Sciatic nerve (tissue), 2 donors: ENCODE data around the gene ATXN7L1. TPM values are rescaled to one million over a fixed set of nuclear protein-coding genes. Genes with fewer than 3 reads are reported as not detected.
A peak's percentile ranks its signal among the peaks of the same experiment; 100 is the strongest.
"Not testable (repeated sequence)": the region's sequence is repeated elsewhere in the genome, so short reads cannot be mapped to it uniquely, and the experiment has no call there.

ENCODE experiments used
- ATAC-seq: fragments of 200-7000 bp; cut with Tn5 transposase; one replicate; pipeline ENCODE4 v1.9.1; 2020; ENCODE audit warnings: mild to moderate bottlenecking, moderate library complexity
- DNase-seq: peaks from one replicate; pipeline ENCODE4 v3.0.0-alpha.2; 2020; ENCODE audit warnings: low spot score
- intact Hi-C: fragments of 100-400 bp; cut with DNase I; formaldehyde crosslinking; loops from one replicate; pipeline ENCODE4 v1.14.2; 2022
- total RNA-seq: library from RNA; stranded (reverse); fragmentation: NEBNext Ultra II Directional; extraction: Animal tissue kit (Norgen Biotek cat#: 25700); gene quantifications from one replicate; pipeline ENCODE4 v1.2.1, GENCODE V29; 2021
- donor health status: DM: no; HTN: no; CAD: no.
- donor health status: DM: no; HTN: no; CAD: no.

ATXN7L1 gene
- total RNA-seq, 1 donor from 2014 or later = 22.3 TPM

- intact Hi-C loops = no loop called here
- no peak for ATAC-seq
- DNase-seq = no peak
Observed at GRCh38 chr7:105894131-105894530, 17.7 kb upstream of the ATXN7L1 start.

- DNase-seq = no peak
- intact Hi-C loops = no loop called here
- no peak for ATAC-seq
Observed at GRCh38 chr7:105892387-105892786, 16.0 kb upstream of the ATXN7L1 start.

GRCh38 chr7:105890290-105890997 lies 14.0 kb upstream of the ATXN7L1 start:
- no peak for ATAC-seq
- intact Hi-C loops = no loop called here
- no peak for DNase-seq

- intact Hi-C loops = no loop called here
- ATAC-seq (no peak), DNase-seq (no peak)
Observed at GRCh38 chr7:105887569-105888189, 11.3 kb upstream of the ATXN7L1 start.

GRCh38 chr7:105886776-105887175 lies 10.4 kb upstream of the ATXN7L1 start:
- intact Hi-C loops = no loop called here
- DNase-seq (no peak), ATAC-seq (no peak)

- no peak for DNase-seq
Observed at GRCh38 chr7:105885387-105886111, 9.2 kb upstream of the ATXN7L1 start.

GRCh38 chr7:105883179-105883578 lies 6.8 kb upstream of the ATXN7L1 start:
- DNase-seq, intact Hi-C loops, ATAC-seq: not testable (repeated sequence)

More at GRCh38 chr7:105885387-105886111, 9.2 kb upstream of the ATXN7L1 start:
- intact Hi-C loops = no loop called here
- ATAC-seq = no peak

GRCh38 chr7:105881439-105881838 lies 5.0 kb upstream of the ATXN7L1 start:
- no peak for ATAC-seq
- intact Hi-C loops = no loop called here
- DNase-seq = no peak

- no peak for DNase-seq
- ATAC-seq = no peak
Observed at GRCh38 chr7:105880571-105881330, 4.4 kb upstream of the ATXN7L1 start.

GRCh38 chr7:105879782-105880181 lies 3.4 kb upstream of the ATXN7L1 start:
- ATAC-seq (no peak), DNase-seq (no peak)
- intact Hi-C loops = no loop called here

More at GRCh38 chr7:105880571-105881330, 4.4 kb upstream of the ATXN7L1 start:
- intact Hi-C loops = no loop called here

- DNase-seq (no peak), ATAC-seq (no peak)
- intact Hi-C loops = no loop called here
Observed at GRCh38 chr7:105878746-105879605, 2.6 kb upstream of the ATXN7L1 start.

GRCh38 chr7:105877736-105878135 lies 1.3 kb upstream of the ATXN7L1 start:
- intact Hi-C loops = no loop called here
- DNase-seq (no peak), ATAC-seq (no peak)

GRCh38 chr7:105876964-105877601 lies 684 bp upstream of the ATXN7L1 start:
- ATAC-seq (peak; percentile 50), DNase-seq (peak; percentile 78)
- intact Hi-C loops = no loop called here

GRCh38 chr7:105875505-105875904 lies 894 bp downstream of the ATXN7L1 start:
- intact Hi-C loops = no loop called here
- no peak for DNase-seq
- no peak for ATAC-seq

GRCh38 chr7:105874055-105874454 lies 2.3 kb downstream of the ATXN7L1 start:
- ATAC-seq (no peak), DNase-seq (no peak)
- intact Hi-C loops = no loop called here

GRCh38 chr7:105872491-105872890 lies 3.9 kb downstream of the ATXN7L1 start:
- intact Hi-C loops = no loop called here
- no peak for DNase-seq
- ATAC-seq = no peak

- ATAC-seq = no peak
- intact Hi-C loops = no loop called here
- no peak for DNase-seq
Observed at GRCh38 chr7:105871142-105871541, 5.3 kb downstream of the ATXN7L1 start.
